Activated CD4-positive, alpha-beta memory T cell treated with anti-CD3 and anti-CD28 coated beads for 36 hours (primary cell): ENCODE measurements around the gene TLE3. TPM values are rescaled to one million over a fixed set of nuclear protein-coding genes. Genes with fewer than 3 reads are reported as not detected.

ENCODE experiments used
- CTCF ChIA-PET: fragments of 350-600 bp; sonication (Branson Sonifier 250); formaldehyde crosslinking; loops from one replicate; lab custom pipeline; 2021; ENCODE audit warnings: antibody characterized with exemption, inconsistent platforms; lab: Charles Lee
- POLR2A ChIA-PET: fragments of 350-600 bp; sonication (Branson Sonifier 250); formaldehyde crosslinking; loops from one replicate; lab custom pipeline; 2021; ENCODE audit warnings: antibody characterized with exemption; lab: Charles Lee
- DNase-seq: peaks from one replicate; pipeline ENCODE4 v3.0.0-alpha.2; 2020
- H3K27ac Mint-ChIP-seq: one replicate; pipeline ENCODE4 v1.8.0; 2021; ENCODE audit warnings: mixed read lengths
- H3K27me3 Mint-ChIP-seq: one replicate; pipeline ENCODE4 v1.8.0; 2021; ENCODE audit warnings: mixed read lengths
- H3K36me3 Mint-ChIP-seq: one replicate; pipeline ENCODE4 v1.8.0; 2021; ENCODE audit warnings: mixed read lengths
- H3K4me1 Mint-ChIP-seq: one replicate; pipeline ENCODE4 v1.8.0; 2021; ENCODE audit warnings: low read depth, mixed read lengths
- H3K4me3 Mint-ChIP-seq: one replicate; pipeline ENCODE4 v1.8.0; 2021; ENCODE audit warnings: mild to moderate bottlenecking, mixed read lengths
- H3K9me3 Mint-ChIP-seq: one replicate; pipeline ENCODE4 v1.8.0; 2021; ENCODE audit warnings: mixed read lengths
- intact Hi-C: fragments of 100-400 bp; cut with micrococcal nuclease; formaldehyde crosslinking; loops from one replicate; pipeline ENCODE4 v1.15.1; 2023
- total RNA-seq, 2 experiments: library from RNA; stranded (reverse); gene quantifications; one replicate each; pipeline ENCODE4 v1.2.3, GENCODE V29; 2021

TLE3 gene
- total RNA-seq, 2 experiments from 2014 or later = 85.4 to 95.1 TPM

DNA sequence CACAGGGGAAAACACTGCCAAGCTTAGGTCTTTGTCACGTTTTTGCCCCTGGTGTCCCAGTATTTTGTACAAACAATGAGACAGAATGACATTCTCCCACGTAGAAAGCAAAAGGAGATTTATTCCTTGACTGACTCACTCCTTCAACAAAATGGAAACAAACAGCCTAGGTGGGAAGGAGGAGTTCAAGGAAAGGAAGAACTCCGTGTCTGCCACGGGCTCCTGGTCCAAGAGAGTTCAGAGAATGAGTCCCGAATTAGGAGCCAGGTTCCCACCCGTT is 8.1 kb downstream of the TLE3 start:
- H3K27me3 Mint-ChIP-seq = no peaks in the 10 kb centered on the region
- peaks cover 86% of the 10 kb centered on the region for H3K36me3 Mint-ChIP-seq
- POLR2A ChIA-PET = interaction anchor here (1.5 to 2.4 kb wide), 2 partner anchors 8 to 10 kb away, joined by 7 to 9 read pairs; partner anchors contain the start of gene TLE3
- CTCF ChIA-PET = no interaction called here
- intact Hi-C loops = no loop called here
- H3K4me3 Mint-ChIP-seq = no peak overlapping the region
- H3K4me1 Mint-ChIP-seq = peaks cover 97% of the 10 kb centered on the region
- no peak for DNase-seq
- no peak overlapping the region for H3K27ac Mint-ChIP-seq
- H3K9me3 Mint-ChIP-seq = no peaks in the 10 kb centered on the region

- peaks cover 87% of the 10 kb centered on the region for H3K36me3 Mint-ChIP-seq
Measured at GRCh38 chr15:70088887-70089691, 8.6 kb downstream of the TLE3 start.

DNA sequence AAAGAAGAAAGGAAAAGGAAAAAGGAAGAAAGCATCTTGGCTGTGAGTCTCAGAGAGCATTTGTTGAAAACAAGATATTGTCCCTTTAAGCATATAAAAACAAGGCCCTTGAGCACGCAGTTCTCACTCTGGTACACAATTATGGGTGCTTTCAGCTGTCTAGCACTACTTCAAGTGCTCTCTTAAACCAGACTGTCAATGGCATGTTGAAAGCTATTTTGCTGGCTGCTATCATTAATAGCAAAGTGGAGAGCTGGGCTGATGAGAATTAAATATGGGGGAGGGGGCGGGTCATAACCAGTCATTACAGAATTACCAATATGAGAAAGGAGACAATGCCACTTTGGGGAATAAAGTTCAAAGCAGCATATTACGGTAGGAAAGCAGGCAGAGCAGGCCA is 9.3 kb downstream of the TLE3 start:
- Mint-ChIP-seq H3K27ac (no peak overlapping the region), H3K9me3 (no peaks in the 10 kb centered on the region), H3K36me3 (peaks cover 86% of the 10 kb centered on the region), H3K4me3 (no peak overlapping the region), H3K27me3 (no peaks in the 10 kb centered on the region), H3K4me1 (peaks cover 98% of the 10 kb centered on the region)
- intact Hi-C loops = no loop called here
- POLR2A ChIA-PET = interaction anchor here (0.6 to 1.5 kb wide), 2 partner anchors 9 to 366 kb away, joined by 4 to 7 read pairs; partner anchors contain the start of gene TLE3
- no peak for DNase-seq
- CTCF ChIA-PET = no interaction called here

More at GRCh38 chr15:70088887-70089691, 8.6 kb downstream of the TLE3 start:
- POLR2A ChIA-PET = interaction anchor here (0.6 to 2.4 kb wide), 3 partner anchors 9 to 367 kb away, joined by 4 to 9 read pairs (median 7); partner anchors contain the start of gene TLE3
- CTCF ChIA-PET = no interaction called here
- intact Hi-C loops = no loop called here
- no peak for DNase-seq
- peak overlapping the region; percentile 14 for H3K4me3 Mint-ChIP-seq
- H3K27me3 Mint-ChIP-seq = no peaks in the 10 kb centered on the region
- H3K9me3 Mint-ChIP-seq = no peaks in the 10 kb centered on the region
- H3K27ac Mint-ChIP-seq = peak overlapping the region; percentile 19
- H3K4me1 Mint-ChIP-seq = peaks cover 98% of the 10 kb centered on the region

DNA sequence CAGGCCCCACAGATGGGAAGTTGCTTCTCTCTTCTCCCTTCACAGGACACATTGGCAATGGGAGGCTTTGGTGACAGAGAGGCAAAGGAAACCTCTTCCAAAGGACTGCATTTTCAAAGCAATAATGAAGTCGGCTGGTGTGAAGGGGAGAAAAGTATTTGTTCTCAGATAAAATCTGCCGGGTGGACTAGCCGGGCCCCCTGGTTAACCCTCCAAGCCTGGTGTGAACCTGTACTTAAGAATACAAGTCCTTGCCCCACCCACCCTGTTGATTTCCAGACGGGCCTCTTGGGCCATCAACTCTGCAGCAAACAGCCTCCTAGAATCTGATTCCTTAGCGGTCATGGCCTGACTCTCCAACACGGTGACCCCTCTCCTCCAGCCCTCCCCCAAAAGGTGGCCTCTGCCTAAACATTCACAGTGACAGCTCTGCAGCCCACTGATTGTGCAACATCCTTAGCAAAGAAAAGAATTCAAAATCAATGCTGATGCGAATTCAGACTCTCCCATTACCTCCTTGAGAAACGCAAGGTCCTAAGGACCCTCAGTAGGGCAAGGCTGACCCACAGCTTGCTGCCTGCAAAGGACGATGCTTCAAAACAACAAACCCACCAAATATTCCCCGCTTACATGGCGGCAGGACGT is 9.9 kb downstream of the TLE3 start:
- ChIA-PET CTCF (no interaction called here), POLR2A (interaction anchor here (1.5 kb wide), 1 partner anchor 10 kb away, joined by 7 read pairs; the partner anchor contains the start of gene TLE3)
- H3K4me1 Mint-ChIP-seq = peaks cover 98% of the 10 kb centered on the region
- H3K27me3 Mint-ChIP-seq = no peaks in the 10 kb centered on the region
- DNase-seq = no peak
- no peaks in the 10 kb centered on the region for H3K9me3 Mint-ChIP-seq
- no peak overlapping the region for H3K4me3 Mint-ChIP-seq
- intact Hi-C loops = no loop called here
- H3K36me3 Mint-ChIP-seq = peaks cover 84% of the 10 kb centered on the region
- H3K27ac Mint-ChIP-seq = no peak overlapping the region

DNA sequence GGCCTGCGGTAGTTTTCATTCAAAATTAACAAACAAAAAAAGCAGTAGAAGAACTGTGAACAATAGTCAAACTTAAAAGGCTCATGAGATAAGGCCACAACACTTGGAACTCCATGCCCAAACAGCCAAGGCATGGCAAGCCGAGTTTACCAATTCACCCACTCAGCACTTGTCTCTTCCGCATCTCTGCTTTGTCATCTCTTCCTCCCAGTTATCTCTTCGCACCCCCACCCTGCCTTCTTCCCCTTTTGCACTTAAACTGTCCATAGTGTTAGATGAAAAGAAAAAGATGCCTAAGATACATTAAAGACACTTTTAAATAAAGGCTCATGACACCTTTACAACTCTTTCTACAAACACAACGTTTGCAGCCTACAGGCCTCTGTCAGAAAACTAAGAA is 11.1 kb downstream of the TLE3 start:
- DNase-seq = no peak
- Mint-ChIP-seq H3K36me3 (peaks cover 83% of the 10 kb centered on the region), H3K9me3 (no peaks in the 10 kb centered on the region), H3K27me3 (no peaks in the 10 kb centered on the region), H3K4me1 (peaks cover 88% of the 10 kb centered on the region), H3K4me3 (no peak overlapping the region), H3K27ac (no peak overlapping the region)
- ChIA-PET CTCF (interaction anchor here (1.3 kb wide), 1 partner anchor 511 kb away, joined by 3 read pairs; no protein-coding TSS in a partner anchor), POLR2A (no interaction called here)
- intact Hi-C loops = no loop called here

- Mint-ChIP-seq H3K27ac (peak overlapping the region; percentile 34), H3K36me3 (peaks cover 75% of the 10 kb centered on the region), H3K4me1 (peaks cover 73% of the 10 kb centered on the region), H3K9me3 (no peaks in the 10 kb centered on the region), H3K4me3 (no peak overlapping the region), H3K27me3 (no peaks in the 10 kb centered on the region)
- intact Hi-C loops = no loop called here
- no peak for DNase-seq
- ChIA-PET CTCF (interaction anchor here (1.4 kb wide), 1 partner anchor 606 kb away, joined by 3 read pairs; no protein-coding TSS in a partner anchor), POLR2A (interaction anchor here (0.5 to 1.1 kb wide), 2 partner anchors 11 to 38 kb away, joined by 3 read pairs; no protein-coding TSS in a partner anchor)
Measured at GRCh38 chr15:70084461-70084860, 13.3 kb downstream of the TLE3 start.

DNA sequence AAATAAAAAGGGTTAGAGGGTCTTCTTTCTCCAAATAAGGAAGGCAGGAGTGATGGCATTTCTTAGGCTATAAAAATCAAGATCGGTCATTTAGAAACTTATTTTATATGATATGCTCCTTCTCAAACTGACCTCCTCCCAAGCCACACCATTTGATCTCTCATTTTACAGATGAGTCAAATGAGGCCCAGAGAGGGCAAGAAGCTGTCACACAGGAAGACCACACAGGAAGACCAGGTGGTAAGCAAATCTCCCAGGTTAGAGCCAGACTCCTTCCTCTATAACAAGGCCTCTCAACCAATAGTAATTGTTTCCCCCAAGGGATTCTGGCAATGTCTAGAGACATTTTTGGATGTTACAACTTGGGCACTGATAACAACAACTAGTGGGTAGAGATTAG is 13.8 kb downstream of the TLE3 start:
- ChIA-PET CTCF (interaction anchor here (1.4 kb wide), 1 partner anchor 606 kb away, joined by 3 read pairs; no protein-coding TSS in a partner anchor), POLR2A (interaction anchor here (0.5 to 1.1 kb wide), 2 partner anchors 11 to 37 kb away, joined by 3 read pairs; no protein-coding TSS in a partner anchor)
- H3K9me3 Mint-ChIP-seq = no peaks in the 10 kb centered on the region
- peak; percentile 37 for DNase-seq
- no peak overlapping the region for H3K4me3 Mint-ChIP-seq
- H3K36me3 Mint-ChIP-seq = peaks cover 70% of the 10 kb centered on the region
- intact Hi-C loops = no loop called here
- H3K4me1 Mint-ChIP-seq = peaks cover 68% of the 10 kb centered on the region
- H3K27ac Mint-ChIP-seq = peak overlapping the region; percentile 34
- H3K27me3 Mint-ChIP-seq = no peaks in the 10 kb centered on the region

DNA sequence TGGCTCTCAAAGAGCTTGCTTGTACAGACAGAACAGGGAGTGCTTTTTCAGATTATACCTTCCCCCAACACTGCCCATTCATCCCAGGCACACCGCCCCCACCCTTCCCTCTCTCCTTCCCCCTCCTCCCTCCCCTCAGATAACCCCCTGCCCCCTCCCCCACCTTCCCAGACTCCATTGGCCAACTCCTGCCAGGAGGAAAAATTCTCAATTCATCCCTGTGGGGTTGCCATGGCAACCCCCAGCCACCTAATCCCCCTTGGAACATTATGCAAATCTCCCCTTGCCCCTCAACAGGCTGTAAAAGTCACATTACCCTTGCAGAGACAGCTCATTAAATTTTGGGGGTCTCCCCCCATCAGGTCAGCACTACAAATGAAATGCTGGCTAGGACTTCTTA is 14.3 kb downstream of the TLE3 start:
- DNase-seq = no peak
- Mint-ChIP-seq H3K9me3 (no peaks in the 10 kb centered on the region), H3K27me3 (no peaks in the 10 kb centered on the region), H3K36me3 (peaks cover 66% of the 10 kb centered on the region), H3K27ac (peak overlapping the region; percentile 36), H3K4me1 (peaks cover 65% of the 10 kb centered on the region), H3K4me3 (no peak overlapping the region)
- intact Hi-C loops = no loop called here
- POLR2A ChIA-PET = no interaction called here
- CTCF ChIA-PET = interaction anchor here (1.4 kb wide), 1 partner anchor 605 kb away, joined by 3 read pairs; no protein-coding TSS in a partner anchor

DNA sequence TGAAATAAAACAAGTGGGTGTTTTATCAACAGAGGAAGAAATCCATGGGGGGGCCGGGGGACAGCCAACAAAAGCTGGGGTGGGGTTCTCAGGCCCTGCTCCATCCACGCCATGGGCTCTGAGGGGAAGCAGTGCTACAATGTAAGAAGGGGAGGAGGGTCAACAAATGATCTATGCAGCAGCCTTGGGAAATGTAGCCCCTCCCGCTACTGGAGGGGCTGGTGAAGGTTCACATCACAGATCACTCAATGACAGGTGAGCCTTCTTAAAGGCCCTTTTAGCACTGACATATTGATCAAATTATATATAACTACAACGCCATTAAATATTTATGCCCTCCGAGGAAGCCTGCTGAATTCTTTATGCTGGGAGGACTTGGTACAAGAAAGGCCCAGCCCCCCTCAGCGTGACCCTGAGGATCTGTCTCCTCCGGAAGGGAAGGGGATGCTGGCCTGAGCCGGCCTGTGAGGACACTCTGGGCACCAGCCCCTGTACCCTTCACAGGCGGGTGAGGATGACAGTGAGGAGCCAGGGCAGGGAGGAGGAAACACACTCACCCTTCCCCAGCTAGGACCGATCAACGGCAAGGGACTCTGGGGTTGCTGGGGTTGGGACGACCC is 15.3 kb downstream of the TLE3 start:
- DNase-seq = no peak
- POLR2A ChIA-PET = interaction anchor here (1.5 kb wide), 1 partner anchor 15 kb away, joined by 3 read pairs; no protein-coding TSS in a partner anchor
- intact Hi-C loops = no loop called here
- H3K9me3 Mint-ChIP-seq = no peaks in the 10 kb centered on the region
- H3K36me3 Mint-ChIP-seq = peaks cover 59% of the 10 kb centered on the region
- H3K27me3 Mint-ChIP-seq = no peaks in the 10 kb centered on the region
- peaks cover 56% of the 10 kb centered on the region for H3K4me1 Mint-ChIP-seq
- H3K4me3 Mint-ChIP-seq = no peak overlapping the region
- H3K27ac Mint-ChIP-seq = no peak overlapping the region
- CTCF ChIA-PET = no interaction called here

GRCh38 chr15:70081612-70082011 is 16.1 kb downstream of the TLE3 start:
- POLR2A ChIA-PET = interaction anchor here (1.5 kb wide), 1 partner anchor 14 kb away, joined by 3 read pairs; no protein-coding TSS in a partner anchor
- peaks cover 51% of the 10 kb centered on the region for H3K36me3 Mint-ChIP-seq
- intact Hi-C loops = no loop called here

DNA sequence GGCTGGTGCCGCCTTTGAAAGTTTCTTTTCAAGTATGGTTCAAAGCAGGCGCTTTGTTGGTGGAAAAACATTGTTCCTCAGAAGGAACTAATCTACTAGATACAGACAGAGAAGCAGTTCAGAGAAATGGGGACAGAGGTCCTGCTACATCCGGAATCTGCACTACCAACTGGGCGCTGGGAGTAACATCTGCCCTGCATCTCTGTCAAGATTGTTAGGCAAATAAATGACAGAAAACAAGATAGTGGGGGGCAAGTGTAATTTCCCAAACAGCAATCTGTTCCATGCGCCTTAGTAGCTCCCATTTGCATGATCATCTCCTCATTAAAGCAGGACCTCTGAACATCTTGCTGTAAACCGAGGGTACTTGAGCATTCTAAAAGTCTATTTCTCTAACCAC is 17.4 kb downstream of the TLE3 start:
- no peak overlapping the region for H3K27ac Mint-ChIP-seq
- peaks cover 53% of the 10 kb centered on the region for H3K36me3 Mint-ChIP-seq
- no peaks in the 10 kb centered on the region for H3K9me3 Mint-ChIP-seq
- ChIA-PET CTCF (no interaction called here), POLR2A (no interaction called here)
- no peaks in the 10 kb centered on the region for H3K27me3 Mint-ChIP-seq
- peaks cover 40% of the 10 kb centered on the region for H3K4me1 Mint-ChIP-seq
- no peak overlapping the region for H3K4me3 Mint-ChIP-seq
- DNase-seq = no peak
- intact Hi-C loops = no loop called here

More at GRCh38 chr15:70081612-70082011, 16.1 kb downstream of the TLE3 start:
- CTCF ChIA-PET = no interaction called here
- no peaks in the 10 kb centered on the region for H3K9me3 Mint-ChIP-seq
- no peaks in the 10 kb centered on the region for H3K27me3 Mint-ChIP-seq
- H3K27ac Mint-ChIP-seq = no peak overlapping the region
- peaks cover 48% of the 10 kb centered on the region for H3K4me1 Mint-ChIP-seq
- no peak overlapping the region for H3K4me3 Mint-ChIP-seq
- no peak for DNase-seq
